SW 1271 (cell line): ENCODE measurements around the gene BCO1.
A peak's percentile ranks its signal among the peaks of the same experiment; 100 is the strongest.
"Not testable (repeated sequence)": the region's sequence is repeated elsewhere in the genome, so short reads cannot be mapped to it uniquely, and the experiment has no call there.

ENCODE experiments used
- DNase-seq, 2 experiments: peaks; one replicate each; lab custom pipeline; 2025; lab: John Stamatoyannopoulos, UW

The BCO1 gene, protein sequence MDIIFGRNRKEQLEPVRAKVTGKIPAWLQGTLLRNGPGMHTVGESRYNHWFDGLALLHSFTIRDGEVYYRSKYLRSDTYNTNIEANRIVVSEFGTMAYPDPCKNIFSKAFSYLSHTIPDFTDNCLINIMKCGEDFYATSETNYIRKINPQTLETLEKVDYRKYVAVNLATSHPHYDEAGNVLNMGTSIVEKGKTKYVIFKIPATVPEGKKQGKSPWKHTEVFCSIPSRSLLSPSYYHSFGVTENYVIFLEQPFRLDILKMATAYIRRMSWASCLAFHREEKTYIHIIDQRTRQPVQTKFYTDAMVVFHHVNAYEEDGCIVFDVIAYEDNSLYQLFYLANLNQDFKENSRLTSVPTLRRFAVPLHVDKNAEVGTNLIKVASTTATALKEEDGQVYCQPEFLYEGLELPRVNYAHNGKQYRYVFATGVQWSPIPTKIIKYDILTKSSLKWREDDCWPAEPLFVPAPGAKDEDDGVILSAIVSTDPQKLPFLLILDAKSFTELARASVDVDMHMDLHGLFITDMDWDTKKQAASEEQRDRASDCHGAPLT

DNA sequence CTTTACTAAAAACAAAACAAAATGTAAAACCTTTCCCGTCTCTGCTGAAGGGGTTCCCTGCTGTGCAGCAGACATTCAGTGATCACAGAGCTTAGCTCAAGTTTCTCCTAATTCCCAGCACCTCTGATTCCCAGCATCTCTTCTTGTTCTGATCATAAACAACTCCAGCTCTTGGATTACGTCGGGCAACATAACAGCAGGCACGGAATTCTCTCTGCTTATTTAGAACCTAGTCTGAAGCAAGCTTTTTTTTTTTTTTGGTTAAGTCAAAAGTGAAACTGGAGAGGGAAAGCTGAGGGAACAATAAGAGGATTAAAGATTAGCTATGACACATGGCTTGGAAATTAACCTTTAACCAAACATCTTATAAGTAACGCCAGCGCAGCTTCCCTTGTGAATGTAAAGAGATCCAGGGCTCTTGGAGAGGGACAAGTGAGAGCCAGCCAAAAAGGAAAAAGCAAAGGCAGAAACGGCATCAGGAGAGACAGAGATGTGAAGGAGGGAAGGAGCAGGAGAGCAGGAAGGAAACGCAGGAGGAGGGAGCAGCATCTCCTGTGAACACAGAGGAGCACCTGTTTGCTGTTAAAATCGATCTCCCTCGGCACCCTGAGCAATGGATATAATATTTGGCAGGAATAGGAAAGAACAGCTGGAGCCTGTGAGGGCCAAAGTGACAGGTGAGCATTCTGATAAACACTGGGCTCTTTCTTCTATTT is at the start of gene BCO1:
TSS of gene BCO1 (plus strand) at position 394 of the 716 bp plus-strand sequence. CDS start at position 614, 220 bp downstream.
- no peak for DNase-seq

DNA sequence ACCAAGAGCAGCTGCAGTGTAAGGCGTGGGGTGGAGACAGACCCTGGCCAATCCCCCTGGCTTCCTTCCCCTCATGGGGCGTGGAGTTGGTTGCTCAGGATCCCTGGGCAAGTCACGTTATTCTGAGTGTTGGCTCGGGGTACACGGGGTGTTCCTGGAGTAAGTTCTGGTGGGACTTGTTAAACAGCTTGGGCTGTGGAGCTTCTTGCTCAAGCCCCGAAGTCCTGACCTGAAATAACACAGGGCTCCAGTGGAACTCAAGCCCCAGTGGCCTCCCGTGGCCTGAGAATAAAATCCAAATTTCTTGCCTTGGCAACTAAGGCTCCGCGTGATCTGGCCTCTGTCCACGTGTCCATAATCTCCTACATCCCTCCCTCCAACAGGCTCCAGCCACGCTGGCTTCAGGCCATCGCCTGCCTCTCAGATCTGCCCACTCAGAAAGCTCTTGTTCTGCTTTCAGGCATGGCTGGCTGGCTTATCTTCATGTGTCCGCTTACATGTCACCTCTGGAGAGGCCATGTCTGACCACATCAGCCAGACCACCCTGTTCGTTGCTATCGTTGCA is 49.3 kb upstream of the BCO1 start:
- no peak for DNase-seq

DNA sequence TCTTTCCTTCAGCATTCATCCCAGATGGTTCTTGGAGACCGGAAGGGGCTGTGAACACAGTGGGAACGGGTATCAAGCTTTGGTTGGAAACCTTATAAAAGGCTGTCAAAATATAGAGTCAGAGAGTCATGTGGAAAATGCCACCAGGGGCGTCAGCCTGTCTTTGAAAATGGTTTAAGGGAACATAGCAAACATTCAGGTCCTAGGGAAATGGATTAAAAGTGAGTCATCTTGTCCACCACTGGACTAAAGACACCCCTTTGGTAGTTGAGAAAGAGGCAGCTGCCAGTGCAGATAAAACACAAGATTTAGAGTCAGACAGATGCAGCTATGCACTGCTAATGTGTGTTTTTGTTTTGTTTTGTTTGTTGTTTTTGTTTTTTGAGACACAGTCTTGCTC is 47.8 kb upstream of the BCO1 start:
- peak in 1 of 2 experiments; percentile 21 for DNase-seq

DNA sequence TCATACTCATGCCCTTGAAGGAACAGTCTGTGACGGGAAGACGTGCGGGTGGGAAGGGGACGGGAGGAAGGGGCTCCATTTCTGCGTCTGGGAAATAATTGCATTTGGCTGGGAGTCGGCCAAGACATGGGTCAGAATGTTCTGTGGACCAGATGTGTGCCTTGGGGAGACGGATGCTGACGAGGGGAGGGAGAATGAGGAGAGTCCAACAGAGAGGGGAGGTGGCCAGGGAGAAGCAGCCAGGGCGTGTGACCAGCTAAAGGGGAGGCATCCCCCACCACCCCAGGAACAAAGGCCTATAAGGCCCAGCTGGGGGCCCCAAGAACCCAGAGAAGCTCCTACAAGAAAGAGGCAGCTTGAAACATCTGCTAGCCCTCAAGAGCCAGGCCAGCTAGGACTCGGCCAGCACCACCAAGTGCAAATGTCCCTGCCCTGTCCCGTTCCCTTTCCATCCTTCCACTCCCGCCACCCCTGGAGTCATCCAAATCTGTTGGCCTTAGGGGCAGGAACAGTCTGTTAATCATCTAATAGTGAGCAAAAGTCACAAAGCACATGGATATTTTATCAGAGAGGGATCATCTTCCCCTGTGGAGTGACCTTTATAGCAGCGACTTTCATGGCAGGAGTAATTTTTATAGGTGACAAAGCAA is 42.5 kb upstream of the BCO1 start:
- DNase-seq = no peak

DNA sequence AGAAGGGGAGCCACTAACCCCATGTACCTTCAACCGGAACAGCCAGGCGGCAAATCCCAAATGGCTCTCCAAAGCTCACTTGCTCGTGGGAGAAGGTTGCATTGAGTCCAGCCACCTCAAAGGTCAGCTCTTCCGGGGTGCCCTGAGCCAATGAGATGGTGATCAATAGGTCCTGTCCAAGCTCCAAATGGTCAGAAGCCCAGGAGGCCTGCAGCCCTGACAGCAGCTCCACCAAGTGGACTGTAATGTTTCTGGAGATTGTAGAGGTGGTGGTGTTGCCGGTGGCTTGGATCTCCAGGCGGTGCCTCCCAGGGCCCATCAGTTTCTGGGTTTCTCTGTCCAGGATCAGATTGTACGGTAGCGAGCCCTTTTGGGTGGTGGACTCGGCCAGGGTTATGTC is 39.9 kb upstream of the BCO1 start:
- no peak for DNase-seq

DNA sequence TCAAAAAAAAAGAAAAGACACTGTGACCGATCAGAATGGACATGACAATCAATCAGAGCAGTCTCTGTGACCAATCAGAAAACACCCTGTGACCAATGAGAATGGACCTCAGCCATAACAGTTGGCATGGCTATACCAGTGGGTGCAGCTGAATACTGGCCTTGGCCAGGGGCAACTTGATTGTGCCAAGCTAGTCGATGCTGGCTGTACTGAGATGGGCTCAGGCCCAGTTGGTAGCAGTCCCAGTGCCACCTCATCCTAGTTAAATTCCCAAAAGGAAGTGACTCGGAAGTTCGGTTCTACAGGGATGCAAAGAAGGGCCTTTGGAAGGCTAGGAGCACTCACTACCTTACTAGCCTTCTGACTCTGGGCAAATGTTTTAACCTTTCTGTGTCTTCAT is 37.2 kb upstream of the BCO1 start:
- no peak for DNase-seq

DNA sequence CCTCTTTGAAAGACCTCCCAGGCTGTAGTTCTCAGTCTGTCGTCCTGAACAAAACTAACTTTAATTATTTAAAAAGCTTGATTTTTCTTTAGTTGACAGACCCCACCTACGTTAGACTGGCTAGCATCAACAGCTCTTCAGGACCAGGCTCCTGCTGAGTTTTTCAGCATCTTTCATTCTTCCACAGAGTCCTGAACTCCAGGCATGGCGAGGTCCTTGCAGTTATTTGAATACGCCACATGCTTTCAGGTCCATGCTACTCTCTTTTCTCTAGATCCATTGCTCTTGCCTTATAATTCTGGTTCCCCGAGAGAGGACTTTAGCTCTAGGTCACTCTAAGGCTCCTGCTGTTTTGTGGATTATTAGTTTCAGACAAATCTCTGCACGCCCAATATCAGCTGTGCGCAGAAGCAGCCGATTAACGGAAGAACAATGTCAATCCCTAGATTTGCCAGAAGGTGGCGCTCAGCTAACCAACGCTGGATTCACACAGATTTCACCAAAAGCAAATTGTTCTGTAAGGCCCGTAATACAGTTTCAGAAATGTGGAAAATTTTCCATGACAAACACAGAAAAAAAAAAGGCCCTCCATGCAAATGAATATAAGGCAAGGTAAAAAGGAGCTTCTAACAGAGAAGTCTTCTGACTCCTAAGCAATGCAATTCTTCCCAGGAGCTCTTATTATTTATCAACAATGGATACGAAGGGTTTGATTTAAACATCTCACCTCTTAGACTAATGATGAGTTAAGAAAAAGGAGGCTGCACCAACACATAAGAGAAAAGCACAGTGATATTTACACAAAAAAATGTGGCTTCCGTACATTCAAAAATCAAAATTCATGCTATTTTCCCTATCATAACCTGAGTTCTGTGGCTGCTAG is 33.5 kb upstream of the BCO1 start:
- peak in 1 of 2 experiments; percentile 51 for DNase-seq

DNA sequence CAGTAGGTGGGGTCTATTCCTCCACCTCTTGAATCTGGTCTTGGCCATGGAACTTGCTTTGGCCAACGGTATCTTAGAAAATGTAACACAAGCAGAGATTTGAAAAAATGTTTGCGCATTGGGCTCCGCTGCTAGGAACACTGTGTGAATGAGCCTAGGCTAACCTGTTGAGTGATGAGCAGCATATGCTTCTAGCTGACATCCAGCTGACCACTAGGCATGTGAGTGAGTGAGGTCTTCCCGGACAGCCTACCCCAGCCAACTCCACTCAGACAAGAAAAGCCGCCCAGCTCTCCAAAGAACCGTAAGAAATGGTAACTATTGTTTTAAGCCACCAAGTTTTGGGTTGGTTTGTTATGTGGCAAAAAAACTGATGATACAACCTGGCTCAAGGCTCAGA is 31.4 kb upstream of the BCO1 start:
- DNase-seq = no peak

DNA sequence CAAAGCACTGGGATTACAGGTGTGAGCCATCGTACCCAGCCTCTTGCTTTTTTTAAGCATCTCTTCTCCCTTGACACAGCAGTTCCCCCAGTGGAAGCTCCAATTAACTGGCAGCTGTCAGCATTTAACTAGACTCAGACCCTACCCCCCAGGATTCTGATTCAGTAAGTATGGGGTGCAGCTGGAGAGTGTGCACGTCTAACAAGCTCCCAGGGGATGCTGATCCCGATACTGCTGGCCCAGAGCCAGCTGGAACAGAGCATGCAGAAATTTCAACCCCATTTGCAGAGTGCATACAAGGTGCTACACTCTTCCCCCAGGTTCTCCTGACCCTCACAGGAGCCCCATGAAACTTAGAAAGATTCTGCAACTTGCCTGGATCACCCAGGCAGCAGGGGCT is 27.7 kb upstream of the BCO1 start:
- no peak for DNase-seq

DNA sequence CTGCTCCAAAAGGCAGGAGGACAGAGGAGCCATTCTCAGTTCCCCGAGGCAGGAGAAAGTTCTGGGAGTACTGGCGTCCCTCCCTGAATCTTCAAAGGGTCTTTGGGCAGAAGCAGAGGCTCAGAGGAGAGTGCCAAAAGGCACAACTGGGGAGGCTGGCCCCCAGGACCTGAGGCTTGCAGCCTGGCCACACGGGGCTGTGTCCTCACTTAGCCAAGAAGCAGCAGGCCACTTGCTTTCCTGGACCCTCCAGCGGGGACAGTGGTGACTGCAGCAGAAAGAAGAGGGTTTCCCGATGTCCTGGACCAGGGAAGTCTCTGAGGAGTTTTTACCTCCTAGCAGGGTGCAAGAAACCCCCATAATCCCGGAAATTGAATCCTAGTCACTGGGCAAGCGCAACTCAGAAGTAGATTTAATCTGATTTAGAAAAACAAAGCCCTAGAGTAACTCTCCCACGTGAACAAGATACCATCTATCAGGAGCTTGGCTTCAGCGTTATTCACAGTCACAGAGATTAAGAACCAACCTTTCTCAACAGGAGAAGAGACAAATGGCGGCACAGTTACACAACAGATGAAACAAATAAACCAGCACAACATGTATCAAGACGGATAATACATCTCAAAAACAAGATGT is 25.5 kb upstream of the BCO1 start:
- DNase-seq = no peak

DNA sequence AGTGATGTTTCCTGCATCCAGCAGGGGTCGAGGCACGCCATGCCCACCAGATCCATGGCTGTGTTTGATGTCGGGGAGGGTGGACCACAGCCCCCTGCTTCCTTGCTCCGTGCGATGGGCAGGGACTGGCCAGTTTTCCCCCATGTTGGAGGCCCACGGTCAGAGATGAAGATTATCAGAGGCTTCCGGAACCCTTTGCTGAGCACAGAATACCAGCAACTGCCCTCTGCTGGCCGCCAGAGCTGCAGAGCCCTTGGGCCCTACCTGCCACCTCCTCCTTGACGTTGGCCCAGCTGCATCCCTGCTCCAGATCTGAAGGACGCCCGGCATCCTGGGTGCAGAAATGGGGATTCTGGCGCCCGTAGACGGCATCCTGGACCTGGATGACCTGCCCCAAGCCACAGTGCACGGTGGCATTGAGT is 23.7 kb upstream of the BCO1 start:
- DNase-seq = no peak

DNA sequence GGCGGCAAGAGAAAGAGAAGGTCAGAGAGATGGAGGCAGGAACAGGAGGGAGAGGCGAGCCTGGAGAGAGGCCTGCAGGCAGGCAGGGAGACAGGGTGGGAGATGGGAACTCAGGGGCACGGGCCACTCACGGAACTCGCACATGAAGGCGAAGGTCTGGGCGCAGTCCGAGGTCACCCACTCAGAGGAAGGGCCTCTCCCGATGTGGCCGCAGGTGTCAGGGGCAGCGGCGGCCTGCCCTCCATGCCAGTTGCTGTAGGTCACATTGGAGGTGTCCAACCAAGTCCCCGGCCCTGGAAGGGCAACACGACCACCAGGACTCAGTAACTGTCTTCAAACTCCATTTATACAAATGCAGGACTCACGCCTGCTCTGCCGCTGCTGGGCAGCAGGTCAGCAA is 22.4 kb upstream of the BCO1 start:
- DNase-seq = no peak

DNA sequence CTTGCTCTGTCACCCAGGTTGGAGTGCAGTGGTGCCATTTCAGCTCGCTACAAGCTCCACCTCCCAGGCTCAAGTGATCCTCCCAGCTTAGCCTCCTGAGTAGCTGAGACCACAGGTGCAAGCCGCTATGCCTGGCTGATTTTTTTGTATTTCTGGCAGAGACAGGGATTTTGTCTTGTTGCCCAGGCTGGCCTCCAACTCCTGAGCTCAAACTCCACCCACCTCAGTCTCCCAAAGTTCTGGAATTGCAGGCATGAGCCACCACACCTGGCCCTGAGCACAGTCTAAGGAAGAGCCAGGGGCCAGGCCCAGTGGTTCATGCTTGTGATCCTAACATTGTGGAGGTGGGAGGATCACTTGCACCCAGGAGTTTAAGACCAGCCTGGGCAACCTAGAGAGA is 21.8 kb upstream of the BCO1 start:
- DNase-seq = no peak

DNA sequence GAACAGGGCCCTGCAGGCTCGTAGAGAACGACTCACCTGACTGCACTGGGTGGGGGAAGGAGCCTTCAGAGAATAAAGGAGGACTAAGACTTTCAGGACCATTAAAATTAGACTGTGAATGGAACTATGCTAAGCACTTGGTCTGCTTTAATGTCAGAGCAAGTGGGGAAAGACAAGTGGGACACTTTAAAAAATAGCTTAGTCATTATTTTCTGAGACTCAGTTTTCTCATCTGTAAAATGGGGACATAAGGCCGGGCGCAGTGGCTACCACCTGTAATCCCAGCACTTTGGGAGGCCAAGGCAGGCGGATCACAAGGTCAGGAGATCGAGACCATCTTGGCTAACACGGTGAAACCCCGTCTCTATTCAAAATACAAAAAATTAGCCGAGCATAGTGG is 19.3 kb upstream of the BCO1 start:
- no peak for DNase-seq

DNA sequence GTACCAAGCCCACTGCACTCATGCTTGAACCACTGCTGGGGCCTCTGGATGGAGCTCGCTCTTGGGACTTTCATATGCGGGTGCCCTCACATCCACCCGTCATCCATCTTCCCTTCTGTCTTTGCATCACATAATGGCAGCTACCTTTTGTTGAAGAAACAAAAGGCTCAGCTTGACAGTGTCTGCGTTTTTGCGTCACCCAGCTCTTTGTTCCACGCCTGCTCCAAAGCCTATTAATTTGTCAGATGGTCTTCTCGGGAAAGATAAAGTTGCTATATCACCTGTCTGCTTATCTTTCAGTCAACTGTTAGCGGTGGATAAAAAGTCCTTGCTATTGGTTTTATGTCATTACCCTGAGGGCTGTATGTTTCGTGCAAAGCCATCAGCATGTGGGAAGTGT is 18.1 kb upstream of the BCO1 start:
- DNase-seq = no peak

DNA sequence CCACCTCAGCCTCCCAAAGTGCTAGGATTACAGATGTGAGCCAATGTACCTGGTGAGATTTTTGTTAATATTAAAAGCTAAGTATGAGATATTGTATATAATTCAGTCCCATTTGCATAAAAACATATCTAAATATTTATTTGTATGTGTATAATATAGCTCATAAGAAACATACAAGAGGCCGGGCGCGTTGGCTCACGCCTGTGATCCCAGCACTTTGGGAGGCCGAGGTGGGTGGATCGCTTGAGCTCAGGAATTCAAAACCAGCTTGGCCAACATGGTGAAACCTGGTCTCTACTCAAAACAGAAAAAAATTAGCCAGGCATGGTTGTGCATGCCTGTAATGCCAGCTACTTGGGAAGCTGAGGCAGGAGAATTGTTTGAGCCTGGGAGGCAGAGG is 16.8 kb upstream of the BCO1 start:
- no peak for DNase-seq

DNA sequence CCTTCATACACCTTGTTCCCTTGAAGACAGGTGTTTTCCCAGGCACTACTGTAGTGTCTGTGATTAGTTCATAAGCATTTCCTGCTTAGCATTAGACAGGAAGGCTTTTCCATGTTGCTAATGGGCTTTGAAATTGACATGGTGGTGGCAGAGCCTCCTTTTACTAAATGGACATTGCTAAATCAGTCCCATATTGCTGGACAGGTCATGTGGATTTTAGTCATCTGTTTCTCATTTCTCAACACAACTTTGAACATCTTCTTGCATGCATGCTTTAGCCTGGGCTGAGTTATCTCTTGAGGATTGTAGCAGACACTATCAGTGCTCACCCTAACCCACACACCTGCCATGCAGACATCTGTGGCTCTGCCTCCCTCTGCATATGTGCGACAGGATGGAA is 13.7 kb upstream of the BCO1 start:
- no peak for DNase-seq

DNA sequence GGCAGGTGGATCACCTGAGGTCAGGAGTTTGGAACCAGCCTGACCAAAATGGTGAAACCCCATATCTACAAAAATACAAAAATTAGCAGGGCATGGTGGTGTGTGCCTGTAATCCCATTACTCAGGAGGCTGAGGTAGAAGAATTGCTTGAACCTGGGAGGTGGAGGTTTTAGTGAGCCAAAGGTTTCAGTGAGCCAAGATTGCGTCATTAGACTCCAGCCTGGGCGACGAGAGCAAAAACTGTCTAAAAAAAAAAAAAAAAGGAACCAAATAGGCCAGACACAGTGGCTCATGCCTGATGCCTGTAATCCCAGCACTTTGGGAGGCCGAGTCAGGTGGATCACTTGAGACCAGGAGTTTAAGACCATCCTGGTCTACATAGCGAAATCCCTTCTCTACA is 12.8 kb upstream of the BCO1 start:
- not testable (repeated sequence) for DNase-seq

DNA sequence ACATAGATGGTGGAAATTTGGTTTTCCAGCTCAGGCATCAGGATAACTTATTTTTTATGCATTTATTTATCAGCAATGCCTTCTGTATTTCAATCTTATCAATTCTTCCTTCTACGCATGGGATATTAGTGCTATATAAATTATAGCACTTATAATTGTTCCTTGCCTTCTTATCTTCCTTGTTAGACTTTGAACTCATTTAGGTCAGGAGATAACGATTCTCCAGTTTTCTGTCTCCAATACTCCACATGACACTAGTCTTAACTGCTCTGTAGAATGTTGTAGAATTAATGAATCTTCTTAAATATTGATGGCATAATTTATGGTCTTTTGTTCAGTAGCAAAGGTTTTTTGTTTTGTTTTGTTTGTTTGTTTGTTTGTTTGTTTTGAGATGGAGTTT is 10.7 kb upstream of the BCO1 start:
- no peak for DNase-seq

DNA sequence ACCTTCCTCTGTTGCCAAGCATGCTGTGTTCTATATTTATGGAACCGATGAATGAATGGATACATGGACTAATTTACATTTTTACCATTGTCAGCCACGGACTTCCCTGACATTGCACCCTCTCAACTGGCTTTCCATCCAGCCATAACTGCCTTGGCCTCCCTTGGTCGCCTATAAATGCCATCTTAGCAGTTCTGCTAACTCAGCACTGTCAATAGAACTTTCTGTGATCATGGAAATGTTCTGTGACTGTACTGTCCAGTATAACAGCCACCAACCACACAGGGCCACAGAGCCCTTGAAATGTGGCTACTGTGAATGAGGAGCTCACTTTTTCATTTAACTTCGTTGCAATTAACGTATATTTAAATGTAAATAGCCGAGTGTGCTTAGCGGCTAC is 8.7 kb upstream of the BCO1 start:
- DNase-seq = no peak

DNA sequence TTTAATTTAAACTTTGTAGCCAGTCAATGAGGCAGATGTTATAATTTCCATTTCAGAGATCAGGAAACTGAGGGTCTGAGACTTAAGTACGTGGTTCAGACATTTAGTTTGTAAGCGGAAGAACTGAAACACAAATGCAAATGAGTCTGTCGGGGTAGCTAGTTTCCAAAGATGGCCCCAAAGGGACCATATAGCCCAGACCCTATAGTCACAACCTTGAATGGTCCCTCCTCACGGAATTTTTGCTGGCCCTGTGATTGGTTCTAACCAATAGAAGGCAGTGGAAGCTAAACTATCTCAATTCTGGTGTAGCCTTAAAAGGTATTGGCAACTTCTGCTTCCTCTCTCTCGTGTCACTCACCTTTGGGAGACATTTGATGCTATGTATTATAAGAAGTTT is 7.5 kb upstream of the BCO1 start:
- no peak for DNase-seq
